DOHH2 (cell line): ENCODE results near the gene CCDC152.

Source experiments
- EZH2phosphoT487 ChIP-seq: fragments of 200-600 bp; sonication (generic); IDR thresholded peaks from 2 replicates; pipeline ENCODE4 v1.6.1; 2017; ENCODE audit warnings: borderline replicate concordance, mild to moderate bottlenecking, antibody characterized with exemption, low read length, moderate library complexity, mixed read lengths
- TF ChIP-seq, protein P1 (sequence below): fragments of 200-600 bp; sonication (generic); IDR thresholded peaks from one replicate; pipeline ENCODE4 v1.5.1; 2014; ENCODE audit warnings: antibody characterized with exemption, mild to moderate bottlenecking, low read depth, low read length; ENCODE audit not compliant: poor library complexity, severe bottlenecking

- TF ChIP-seq, protein P1, sequence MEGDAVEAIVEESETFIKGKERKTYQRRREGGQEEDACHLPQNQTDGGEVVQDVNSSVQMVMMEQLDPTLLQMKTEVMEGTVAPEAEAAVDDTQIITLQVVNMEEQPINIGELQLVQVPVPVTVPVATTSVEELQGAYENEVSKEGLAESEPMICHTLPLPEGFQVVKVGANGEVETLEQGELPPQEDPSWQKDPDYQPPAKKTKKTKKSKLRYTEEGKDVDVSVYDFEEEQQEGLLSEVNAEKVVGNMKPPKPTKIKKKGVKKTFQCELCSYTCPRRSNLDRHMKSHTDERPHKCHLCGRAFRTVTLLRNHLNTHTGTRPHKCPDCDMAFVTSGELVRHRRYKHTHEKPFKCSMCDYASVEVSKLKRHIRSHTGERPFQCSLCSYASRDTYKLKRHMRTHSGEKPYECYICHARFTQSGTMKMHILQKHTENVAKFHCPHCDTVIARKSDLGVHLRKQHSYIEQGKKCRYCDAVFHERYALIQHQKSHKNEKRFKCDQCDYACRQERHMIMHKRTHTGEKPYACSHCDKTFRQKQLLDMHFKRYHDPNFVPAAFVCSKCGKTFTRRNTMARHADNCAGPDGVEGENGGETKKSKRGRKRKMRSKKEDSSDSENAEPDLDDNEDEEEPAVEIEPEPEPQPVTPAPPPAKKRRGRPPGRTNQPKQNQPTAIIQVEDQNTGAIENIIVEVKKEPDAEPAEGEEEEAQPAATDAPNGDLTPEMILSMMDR: no peak
- TF ChIP-seq EZH2phosphoT487: no peak
Measured at GRCh38 chr5:42772265-42772993, 15.8 kb downstream of the CCDC152 start.
